Caki2 (cell line): ENCODE results near the gene QTRT2. TPM values are rescaled to one million over a fixed set of nuclear protein-coding genes. Genes with fewer than 3 reads are reported as not detected.
A peak's percentile ranks its signal among the peaks of the same experiment; 100 is the strongest.

ENCODE experiments used
- DNase-seq: peaks from one replicate; pipeline ENCODE4 v3.0.0-alpha.2; 2015; ENCODE audit warnings: low read depth
- in situ Hi-C: cut with HindIII; loops from 2 replicates; pipeline ENCODE4 v1.10.0; 2016; ENCODE audit warnings: low sequenced_read_pairs, low pct_unique_long_range_greater_than_20kb, mixed read lengths
- total RNA-seq: library from RNA; depleted of rRNA; stranded (reverse); fragments of >200 nt; shearing (Covaris generic); gene quantifications from 2 replicates; pipeline ENCODE4 v1.2.3, GENCODE V29; 2014; ENCODE audit warnings: low replicate concordance; rRNA removed

The QTRT2 gene
- total RNA-seq, result 25.0 and 31.2 TPM in 2 replicates

DNA sequence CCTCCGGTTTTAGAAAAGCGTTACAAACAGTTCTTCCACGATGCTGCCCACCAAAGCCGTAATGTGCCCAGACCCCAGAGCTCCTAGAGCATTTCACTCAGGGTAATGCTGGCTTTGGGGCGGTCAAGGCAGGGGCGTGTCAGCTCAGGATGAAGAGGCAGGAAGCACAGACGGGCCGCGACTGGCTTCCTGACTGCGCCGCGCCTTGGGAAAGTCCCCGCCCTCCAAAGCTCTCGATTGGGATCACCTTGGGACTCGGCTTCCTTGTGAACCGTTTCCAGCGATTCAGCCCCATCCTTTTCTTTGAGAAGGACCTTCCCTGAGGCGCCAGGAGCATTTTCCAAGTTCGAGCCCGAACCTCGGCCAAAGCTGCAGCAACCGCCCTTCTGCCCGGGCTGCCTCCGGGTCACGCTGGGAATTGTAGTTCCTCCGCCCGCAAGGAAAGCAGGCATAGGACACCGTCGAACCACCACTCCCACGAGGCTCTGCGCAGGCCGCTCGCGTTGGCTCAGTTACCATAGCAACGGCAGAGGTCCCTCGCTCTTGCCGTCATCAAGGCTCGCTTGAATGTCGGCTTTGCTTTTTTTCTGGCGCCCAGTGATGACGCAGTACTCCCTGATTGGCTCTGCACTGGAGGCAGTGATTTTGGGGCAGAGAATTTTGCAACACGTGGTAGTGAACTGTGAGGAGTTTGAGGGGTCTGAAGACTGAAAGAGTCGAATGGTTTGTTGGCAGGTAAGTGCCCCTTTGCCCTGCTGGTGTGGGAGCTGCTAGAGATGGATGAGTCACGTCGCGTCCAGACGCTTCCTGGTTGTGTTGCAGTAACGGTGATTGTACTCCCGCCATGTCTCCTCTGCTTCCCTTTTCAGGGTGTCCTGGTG, at the start of gene QTRT2, which contains the start of gene CCDC191:
Gene QTRT2 (plus strand): TSS at position 608 of the 881 bp plus-strand sequence. CDS start 8,521 bp downstream, outside the sequence.
Gene CCDC191 (minus strand): TSS at position 397 of the 881 bp plus-strand sequence. CDS start 60 bp downstream, at position 337.
- DNase-seq, result peak; percentile 97
- in situ Hi-C loops, result no loop called here

DNA sequence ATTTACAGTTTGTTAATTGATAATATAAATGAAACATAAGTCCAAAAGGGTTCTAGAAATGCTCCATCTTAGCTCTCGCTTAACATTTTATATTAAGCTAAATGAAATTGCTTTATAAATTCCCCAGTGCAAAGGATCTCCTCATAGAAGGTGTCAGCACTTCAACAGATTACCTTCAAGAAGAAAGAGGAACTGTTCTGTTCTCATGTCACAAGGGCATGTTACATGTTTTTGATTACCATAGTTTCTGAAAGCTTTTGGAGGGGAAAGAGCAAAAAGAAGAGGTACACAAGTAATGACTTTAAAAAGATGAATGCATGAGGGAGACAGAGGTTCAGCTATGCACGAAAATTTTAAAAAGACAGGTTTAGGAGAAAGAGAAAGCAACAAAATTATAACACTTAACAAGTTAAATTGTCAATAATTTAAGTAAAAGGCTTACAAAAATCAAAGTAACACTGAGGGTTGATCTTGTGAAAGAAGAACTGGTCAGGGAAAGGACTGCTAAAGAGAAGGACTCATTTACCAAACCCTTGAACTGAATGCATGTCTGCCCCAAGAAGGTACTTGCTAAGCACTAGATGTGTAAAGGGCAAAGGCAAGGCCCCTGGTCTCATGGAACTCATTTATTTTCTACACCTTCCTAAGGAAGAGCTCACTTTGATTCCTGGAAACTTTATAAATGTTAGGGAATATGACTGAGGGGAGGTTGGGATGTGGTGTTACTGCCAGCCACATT, 45.3 kb upstream of the QTRT2 start:
- in situ Hi-C loops, result no loop called here
- DNase-seq, result no peak

DNA sequence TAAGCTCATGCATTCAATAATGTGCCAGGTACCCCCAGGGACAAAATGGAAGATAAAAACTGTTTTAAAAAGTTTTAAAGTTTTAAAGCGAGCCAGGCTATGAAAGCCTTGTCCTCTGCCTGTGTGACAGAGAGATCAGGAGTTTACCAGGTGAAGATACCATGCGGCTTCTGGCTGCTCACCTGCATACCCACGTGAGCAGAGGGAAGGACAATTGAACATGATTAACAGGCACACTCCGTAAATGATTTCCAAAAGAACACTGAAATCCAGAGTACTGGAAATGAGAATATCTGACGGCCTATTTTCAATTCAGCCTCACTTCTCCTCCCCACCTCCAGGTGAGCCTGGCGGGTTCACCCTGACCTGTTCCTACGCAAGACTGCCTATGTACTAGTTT, 42.3 kb upstream of the QTRT2 start:
- no peak for DNase-seq
- in situ Hi-C loops, result no loop called here

DNA sequence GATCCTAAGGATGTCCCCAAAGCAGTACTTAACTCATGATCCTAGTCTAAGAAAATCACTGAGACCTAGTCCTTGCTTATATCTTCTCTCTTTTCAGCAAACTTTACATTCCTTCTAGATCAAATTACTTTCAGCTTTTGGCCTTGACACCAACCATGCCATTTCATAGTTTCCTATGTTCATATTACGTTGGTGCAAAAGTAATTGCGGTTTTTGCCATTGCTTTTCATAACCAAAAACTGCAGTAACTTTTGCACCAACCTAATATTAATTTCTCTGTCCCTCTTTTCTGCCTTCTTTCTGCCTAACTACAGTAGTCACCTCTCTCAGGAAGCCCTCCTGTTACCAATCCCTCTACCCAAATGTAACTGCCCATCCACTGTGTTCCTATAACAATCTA, 37.1 kb upstream of the QTRT2 start:
- no peak for DNase-seq
- in situ Hi-C loops, result no loop called here

DNA sequence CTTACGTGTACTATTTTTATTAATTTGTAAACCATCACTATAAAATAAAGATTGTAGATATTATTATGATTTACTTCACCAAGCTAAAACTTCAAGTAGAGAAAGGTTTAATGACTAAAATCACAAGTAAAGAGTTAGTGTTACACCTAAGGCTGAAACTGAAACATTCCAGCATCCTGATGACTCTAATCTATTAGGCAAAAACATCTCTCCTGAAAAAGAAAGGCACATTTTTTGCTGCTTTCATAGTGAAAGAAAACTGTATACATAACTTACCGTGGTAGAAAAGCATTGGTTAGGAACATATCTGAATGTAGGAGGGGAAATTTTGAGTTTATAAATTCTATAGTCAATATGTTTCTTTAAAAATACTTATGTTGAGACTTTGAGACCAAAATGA, 35.6 kb upstream of the QTRT2 start:
- in situ Hi-C loops, result no loop called here
- no peak for DNase-seq

DNA sequence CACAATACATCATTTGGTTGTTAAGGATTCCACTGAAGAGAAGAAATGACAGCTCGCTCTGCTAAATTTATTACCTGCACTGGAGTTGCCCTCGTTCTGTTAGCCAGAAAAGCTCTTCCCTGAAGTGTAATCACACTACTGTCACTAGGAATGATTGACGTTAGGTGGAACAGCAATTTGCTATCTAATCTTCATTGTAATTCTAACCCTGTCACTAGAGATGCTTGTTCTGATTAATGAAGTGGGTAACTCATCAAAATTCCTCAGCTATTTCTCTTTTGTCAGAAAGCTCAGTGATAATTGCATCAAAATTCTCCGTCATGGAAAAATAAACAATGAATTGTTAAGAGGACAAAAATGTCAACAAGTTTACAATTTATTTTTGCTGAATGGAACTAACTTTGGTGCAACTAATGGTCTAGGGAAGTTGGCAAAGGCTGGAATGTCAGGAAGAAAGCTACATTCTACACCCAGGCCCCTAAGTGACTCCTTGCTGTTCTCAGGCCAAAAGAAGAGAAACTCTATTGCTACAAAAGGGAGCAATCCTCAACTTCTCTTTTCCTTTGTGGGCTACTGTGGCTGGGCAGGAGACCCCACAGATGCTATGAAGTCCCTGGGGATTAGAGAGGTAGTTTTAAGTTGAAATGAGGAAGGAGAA, 34.3 kb upstream of the QTRT2 start:
- peak; percentile 33 for DNase-seq
- in situ Hi-C loops, result no loop called here

DNA sequence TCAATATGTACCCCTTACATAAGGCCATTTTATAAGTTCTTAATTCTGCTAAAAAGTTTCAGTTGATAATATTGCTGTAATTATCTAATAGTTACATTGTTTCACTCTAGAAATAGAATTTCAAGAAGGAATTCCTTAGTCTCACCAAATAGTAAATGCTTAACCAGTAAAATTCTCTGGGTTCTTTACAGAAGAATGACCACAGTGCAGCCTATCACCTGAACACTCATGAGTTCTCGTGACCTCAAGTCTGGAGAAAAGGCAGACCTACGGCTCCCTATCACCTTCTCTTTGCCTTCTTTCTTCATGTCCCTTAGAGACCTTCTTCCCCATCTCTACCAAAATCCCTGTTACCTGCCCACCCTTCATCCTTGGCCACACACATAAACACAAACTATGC, 31.1 kb upstream of the QTRT2 start:
- in situ Hi-C loops, result no loop called here
- DNase-seq, result no peak

DNA sequence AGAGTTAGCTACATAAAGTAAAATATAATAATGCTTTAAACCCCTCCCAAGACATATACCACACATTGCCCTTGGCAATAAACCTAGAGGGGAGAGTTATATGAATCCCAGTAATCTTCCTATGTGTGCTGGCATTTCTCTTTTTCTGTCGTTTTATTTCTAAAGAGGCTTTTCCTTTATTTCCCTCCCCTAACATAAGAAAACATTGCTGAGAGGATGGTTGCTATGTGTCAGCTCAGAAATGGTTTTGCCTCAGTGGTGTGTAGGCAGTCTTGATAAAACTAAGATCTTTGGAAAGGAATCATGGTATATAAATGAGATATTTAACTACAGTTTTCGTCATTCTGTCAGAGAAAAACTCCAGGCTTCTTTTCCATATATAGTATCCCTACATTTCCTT, 30.2 kb upstream of the QTRT2 start:
- in situ Hi-C loops, result no loop called here

DNA sequence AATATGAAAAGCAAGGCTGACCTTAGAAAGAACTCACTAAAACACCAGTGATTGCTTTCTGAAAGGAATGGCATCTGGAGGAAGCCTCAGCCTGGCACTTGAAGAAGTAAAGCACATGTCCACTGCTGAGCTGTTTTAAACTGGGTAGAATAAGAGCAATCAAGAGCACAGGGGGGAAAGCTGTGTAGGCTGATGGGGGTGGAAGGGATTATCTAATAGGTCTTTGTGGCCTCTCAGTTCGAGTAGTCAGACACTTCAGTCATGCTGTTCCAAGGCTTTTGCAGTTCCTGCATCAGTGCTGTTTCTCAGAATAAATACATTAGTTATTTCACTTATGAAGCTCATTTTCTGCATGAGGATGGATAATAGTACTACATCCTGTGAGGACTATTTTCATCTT, 22.8 kb upstream of the QTRT2 start:
- in situ Hi-C loops, result no loop called here
- DNase-seq, result no peak

More for the DNA sequence above, 30.2 kb upstream of the QTRT2 start:
- no peak for DNase-seq

DNA sequence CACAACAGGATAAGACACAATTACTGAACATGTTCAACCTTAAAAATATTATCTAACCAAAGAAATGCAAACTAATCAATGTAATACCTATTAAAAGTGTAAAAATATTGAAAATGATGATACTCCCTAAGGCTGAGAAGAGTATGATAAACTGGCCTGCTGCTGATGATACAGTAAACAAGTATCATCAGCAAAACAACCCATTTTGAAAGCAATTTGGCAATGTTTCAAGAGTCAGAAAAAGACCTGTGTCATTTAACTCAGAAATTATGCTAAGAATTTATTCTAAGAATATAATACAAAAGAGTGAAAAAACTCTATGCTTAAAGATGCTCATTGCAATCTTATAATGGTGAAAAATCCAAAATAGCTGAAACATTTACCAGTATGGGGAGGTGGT, 22.3 kb upstream of the QTRT2 start:
- in situ Hi-C loops, result no loop called here
- DNase-seq, result no peak

DNA sequence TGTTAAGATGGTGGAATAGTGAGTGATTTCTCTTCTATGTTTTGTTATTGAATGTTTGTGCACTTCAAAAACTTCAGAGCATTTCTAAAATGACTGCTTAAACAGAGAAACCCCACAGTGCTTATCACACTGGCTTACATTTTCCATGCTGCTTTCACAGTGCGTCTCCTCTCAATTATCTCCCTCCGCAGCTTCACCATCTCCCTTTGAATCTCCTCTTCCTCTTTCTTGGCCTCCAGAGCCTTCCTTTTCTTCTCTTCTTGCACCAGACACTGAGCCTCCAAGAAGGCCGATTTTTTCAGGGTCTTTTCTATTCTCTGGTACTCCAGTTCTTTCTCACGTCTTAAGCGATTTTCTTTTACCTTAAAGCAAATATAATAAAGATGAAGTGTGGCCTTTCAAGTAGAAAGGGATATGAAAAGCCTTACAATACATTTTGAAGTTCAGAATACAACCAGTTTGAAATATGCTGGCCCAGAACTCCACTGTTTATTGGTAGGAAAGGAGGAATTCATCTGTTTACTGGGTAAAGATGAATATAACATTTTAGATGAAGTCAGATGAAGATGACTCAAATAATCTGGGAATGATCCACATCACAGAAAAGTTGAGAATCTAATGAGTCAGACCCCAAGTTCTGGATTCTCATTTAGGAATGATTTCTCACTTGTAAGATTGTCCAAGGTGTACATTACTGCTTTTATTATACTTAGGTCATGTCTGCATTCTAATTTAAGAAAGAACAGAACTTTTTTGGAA, 21.6 kb upstream of the QTRT2 start:
- in situ Hi-C loops, result no loop called here
- no peak for DNase-seq

DNA sequence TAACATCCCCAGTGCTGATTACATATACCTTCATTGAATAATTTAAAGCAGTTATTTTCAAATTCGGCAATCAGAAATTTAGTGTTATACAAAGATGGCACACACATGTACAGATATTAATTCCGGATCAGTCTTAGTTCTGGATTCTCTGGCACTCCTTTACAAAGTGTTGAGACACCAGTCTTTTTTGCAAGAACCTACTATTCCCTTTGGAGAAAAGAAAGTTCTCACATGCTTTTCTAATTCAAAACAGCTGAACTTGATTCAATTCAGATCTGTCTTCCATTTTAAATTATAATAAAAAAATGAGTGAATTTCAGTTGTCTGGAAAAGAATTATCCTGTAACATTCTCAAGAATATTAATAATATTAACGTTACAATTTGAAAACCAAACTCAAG, 20.6 kb upstream of the QTRT2 start:
- no peak for DNase-seq
- in situ Hi-C loops, result no loop called here

DNA sequence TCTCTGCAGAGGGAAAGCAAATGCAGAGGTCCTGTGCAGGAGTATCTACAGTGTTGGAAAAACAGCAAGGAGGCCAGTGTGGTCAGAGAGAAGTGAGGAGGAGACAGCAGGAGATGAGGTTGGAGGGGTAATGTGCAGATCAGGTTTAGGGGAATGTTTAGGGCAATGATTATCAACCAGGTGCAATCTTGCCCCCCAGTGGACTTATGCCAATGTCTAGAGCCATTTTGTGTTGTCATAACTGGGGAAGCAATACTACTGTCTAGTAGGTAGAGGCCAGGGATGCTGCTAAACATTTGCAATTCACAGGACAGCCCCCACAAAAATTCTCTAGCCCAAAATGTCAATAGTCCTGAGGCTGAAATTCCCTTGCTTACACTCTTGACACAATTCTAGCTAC, 13.3 kb upstream of the QTRT2 start:
- in situ Hi-C loops, result no loop called here
- no peak for DNase-seq

DNA sequence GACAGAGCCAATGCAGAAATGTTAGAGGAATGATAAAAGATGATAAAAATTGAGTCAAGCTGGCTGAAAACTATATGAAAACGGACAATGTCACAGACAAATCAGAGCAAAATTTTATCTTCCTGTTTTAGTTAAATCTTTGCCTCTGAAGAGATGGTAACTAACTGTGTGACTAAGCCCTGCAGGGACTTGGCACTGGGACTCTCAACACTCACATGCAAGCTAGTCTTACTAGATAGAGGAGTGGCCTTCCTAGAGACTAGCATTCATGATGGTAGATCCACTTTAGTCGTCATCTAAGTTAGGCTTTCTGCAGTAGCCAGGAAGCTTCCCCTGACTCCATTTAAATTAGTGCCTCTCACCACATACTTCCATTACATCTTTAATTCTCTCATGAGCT, 4.3 kb upstream of the QTRT2 start:
- no peak for DNase-seq
- in situ Hi-C loops, result no loop called here

DNA sequence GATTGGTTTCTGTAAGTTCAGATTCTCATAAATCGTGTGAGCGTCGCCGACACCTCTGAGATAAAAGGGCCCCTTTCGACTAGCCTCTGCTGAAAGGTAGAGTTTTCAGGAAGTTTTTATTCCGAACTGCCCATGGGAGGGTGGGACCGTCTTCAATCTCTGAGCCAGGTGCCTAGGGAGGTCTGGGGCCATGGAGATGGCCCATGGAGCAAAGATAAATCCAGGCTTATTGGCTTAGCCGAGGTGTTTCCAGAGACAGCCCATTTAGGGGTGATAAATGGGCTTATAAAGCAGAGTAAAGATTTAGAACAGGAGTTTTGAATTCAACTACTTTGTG, 442 bp downstream of the QTRT2 start:
- DNase-seq, result no peak
- in situ Hi-C loops, result no loop called here

DNA sequence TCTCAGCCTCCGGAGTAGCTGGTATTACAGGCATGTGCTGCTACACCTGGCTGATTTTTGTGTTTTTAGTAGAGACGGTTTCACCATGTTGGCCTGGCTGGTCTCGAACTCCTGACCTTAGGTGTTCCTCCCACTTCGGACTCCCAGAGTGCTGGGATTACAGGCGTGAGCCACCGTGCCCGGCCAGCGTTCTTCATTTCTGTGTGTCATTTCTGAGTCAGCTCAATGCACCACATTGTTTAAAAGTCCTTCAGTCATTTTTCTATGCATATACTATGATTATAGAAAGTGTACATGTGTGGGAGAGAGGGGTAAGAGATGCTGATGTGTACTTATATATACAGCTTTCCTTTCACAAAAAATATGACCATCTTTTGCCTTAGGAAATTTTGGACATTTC, 2.1 kb downstream of the QTRT2 start:
- DNase-seq, result no peak
- in situ Hi-C loops, result no loop called here

DNA sequence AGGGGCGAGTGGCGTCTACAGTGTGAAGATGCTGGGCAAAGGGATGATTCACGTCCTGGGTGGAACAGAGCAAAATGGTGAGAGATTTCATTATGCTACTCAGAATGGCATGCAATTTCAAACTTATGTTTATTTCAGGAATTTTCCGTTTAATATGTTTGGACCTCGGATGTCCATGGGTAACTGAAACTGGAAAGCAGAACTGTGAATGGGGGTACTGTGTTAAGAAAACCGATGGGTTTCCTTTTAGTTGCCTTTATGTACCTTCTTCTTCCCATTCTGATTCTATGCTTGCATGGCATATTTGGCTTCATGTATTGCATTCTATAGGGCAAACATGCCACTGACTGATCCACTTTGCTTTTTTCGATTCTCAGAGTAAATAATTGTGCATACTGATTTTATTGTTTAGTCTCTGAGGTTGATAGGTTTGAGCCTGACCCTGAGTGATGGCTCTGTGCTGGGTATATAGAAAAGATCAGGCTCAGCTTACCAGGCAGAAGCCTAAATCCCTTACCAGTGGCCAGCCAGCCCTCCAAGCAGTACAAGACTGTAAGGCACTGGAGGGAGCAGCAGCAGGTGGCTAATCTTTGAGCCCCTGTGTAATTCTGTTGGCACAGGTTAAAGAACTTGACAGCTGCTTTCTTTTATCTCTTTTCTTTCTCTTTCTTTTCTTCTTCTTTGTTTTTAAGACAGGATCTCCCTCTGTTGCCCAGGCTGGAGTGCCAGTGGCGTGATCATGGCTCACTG, 4.5 kb downstream of the QTRT2 start:
- no peak for DNase-seq
- in situ Hi-C loops, result no loop called here

DNA sequence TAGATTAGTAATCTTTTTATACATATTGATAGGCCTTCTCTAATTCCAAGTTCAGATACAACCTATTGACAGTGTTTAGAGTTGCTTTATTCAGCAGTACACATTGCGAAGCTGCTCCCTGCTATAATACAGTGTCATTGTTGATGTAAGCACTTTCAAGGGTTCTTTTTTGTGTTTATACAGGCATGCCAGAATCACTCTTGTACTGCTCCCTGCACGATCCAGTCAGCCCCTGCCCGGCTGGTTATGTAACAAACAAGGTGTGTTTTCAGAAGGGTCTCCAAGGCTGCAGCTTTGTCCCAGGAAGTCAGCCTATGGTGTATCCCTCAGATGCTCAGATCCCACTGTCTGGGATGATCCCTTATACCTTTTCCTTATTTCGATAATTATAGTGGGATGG, 11.3 kb downstream of the QTRT2 start:
- DNase-seq, result no peak
- in situ Hi-C loops, result no loop called here
